Esophagus (tissue), 2 donors: ENCODE measurements around the gene SPINK5. TPM values are rescaled to one million over a fixed set of nuclear protein-coding genes. Genes with fewer than 3 reads are reported as not detected.
A peak's percentile ranks its signal among the peaks of the same experiment; 100 is the strongest.

Source experiments
- H3K27ac ChIP-seq, 2 donors: one replicate each; pipeline ENCODE4 v1.5.1; 2013; ENCODE audit warnings: low read depth in 2 of 2, mild to moderate bottlenecking in 2 of 2, inconsistent platforms in 1 of 2, low read length in 1 of 2, moderate library complexity in 1 of 2
- H3K27me3 ChIP-seq, 2 donors: one replicate each; pipeline ENCODE4 v1.6.1; 2013; ENCODE audit warnings: low read length in 2 of 2, control low read depth in 1 of 2, mild to moderate bottlenecking in 1 of 2; ENCODE audit not compliant: insufficient read depth in 2 of 2, control insufficient read depth in 1 of 2
- H3K36me3 ChIP-seq, 2 donors: one replicate each; pipeline ENCODE4 v1.6.1; 2013; ENCODE audit warnings: low read length in 1 of 2; ENCODE audit not compliant: control insufficient read depth in 2 of 2, insufficient read depth in 2 of 2
- H3K4me1 ChIP-seq, 2 donors: one replicate each; pipeline ENCODE4 v1.6.1; 2013; ENCODE audit warnings: low read length in 1 of 2; ENCODE audit not compliant: control insufficient read depth in 2 of 2, insufficient read depth in 2 of 2
- H3K4me3 ChIP-seq, 2 donors: one replicate each; pipeline ENCODE4 v1.5.1; 2013; ENCODE audit warnings: low read length in 2 of 2, mild to moderate bottlenecking in 2 of 2, low read depth in 1 of 2, moderate library complexity in 1 of 2
- H3K9me3 ChIP-seq, 2 donors: one replicate each; pipeline ENCODE4 v1.6.1; 2013; ENCODE audit warnings: mild to moderate bottlenecking in 2 of 2, low read depth in 1 of 2, low read length in 1 of 2, moderate library complexity in 1 of 2; ENCODE audit not compliant: control insufficient read depth in 2 of 2, insufficient read depth in 1 of 2
- WGBS, 2 donors: extraction: QIAGEN DNeasy Blood & Tissue Kit; methylation state at CpG; one replicate each; pipeline ENCODE4 v1.1.7; 2013; 5-methylcytosine and 5-hydroxymethylcytosine counted together
- polyA plus RNA-seq, 2 donors: library from polyadenylated mRNA; stranded (reverse); fragments of 200-250 nt; gene quantifications; one replicate each; pipeline ENCODE4 v1.2.3, GENCODE V29; 2013
- donor health status: healthy with polysubstance abuse.
- donor health status: Bipolar disorder and iron deficiency.

The SPINK5 gene
- polyA plus RNA-seq, 2 donors, result 772 to 1,309 TPM

DNA sequence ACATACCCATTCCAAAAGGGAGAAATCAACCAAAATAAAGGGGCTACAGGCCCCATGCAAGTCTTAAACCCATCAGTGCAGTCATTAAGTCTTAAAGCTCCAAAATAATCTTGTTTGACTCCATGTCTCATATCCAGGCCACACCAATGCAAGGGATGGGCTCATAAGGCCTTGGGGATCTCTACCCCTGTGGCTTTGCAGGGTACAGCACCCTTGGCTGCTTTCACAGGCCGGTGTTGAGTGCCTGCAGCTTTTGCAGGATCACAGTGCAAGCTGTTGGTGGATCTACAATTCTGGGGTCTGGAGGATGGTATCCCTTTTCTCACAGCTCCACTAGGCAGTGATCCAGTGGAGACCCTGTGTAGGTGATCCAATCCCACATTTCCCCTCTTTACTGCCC lies 99.6 kb downstream of the SPINK5 start:
- WGBS, 2 donors, result 84 to 86% methylated on average over 1 of the region's 1 CpG
- H3K4me1 ChIP-seq, result no peaks in the 10 kb centered on the region
- no peak overlapping the region for H3K27ac ChIP-seq
- no peaks in the 10 kb centered on the region for H3K9me3 ChIP-seq
- no peaks in the 10 kb centered on the region for H3K27me3 ChIP-seq
- no peak overlapping the region for H3K4me3 ChIP-seq
- no peaks in the 10 kb centered on the region for H3K36me3 ChIP-seq

DNA sequence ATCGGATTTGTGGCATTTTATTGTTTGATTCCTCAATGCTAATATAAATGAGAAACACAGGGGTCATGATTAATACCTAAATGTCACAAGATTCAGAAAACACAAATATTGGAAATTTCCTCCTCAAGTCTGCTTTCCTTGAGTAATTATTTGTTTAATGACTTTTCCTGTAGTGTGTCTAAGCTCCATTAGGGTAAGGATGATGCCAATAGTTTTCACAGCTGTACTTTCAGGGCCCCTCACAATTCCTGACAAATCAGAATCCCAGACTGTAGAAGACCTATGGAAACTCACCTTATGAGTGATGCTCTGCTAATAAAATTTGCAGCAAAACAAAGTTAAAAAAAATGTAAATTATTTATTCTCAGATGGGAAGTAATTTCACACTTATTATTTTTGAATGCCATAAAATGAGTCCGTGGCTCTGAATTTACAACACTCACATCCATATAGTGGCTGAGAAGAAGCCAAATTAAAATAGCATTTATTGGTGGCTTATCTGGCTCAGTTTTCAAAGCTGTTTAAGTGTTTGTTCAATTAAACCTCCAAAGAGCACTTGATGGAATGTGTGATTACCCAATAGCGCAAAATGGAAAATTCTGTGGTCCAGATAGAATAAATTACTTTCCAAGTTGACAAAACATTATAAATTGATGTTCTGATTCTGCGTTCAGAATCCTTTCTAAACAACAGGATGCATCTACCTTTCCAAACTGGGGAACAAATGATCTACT lies 102.9 kb downstream of the SPINK5 start:
- H3K27ac ChIP-seq, result no peak overlapping the region
- WGBS, 2 donors, result 83 to 86% methylated on average over 4 of the region's 4 CpGs
- H3K4me3 ChIP-seq, result no peak overlapping the region
- no peaks in the 10 kb centered on the region for H3K27me3 ChIP-seq
- H3K36me3 ChIP-seq, result no peaks in the 10 kb centered on the region
- no peaks in the 10 kb centered on the region for H3K4me1 ChIP-seq
- H3K9me3 ChIP-seq, result no peaks in the 10 kb centered on the region

DNA sequence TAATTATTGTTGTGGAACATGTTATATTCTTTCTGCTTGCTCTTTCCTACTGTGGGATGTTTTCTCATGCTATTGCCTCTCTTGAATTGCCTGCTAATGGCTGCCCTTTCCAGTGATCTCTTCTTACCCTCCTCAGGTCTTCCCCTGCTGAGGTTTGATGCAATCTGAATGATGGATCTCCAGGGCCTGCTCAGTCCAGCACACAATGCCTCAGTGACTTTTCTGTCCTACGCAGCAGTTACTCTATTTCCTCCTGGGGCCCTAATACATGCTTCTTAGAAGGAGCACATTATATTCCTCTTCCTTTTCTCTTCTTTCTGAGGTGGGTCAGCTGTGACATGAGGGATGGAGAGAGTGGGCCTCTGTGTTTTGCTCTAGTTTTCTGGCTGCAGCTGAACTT lies 104.5 kb downstream of the SPINK5 start, which contains the start of gene SPINK14:
Gene SPINK14, plus strand, starts transcription at position 301 of the 400 bp plus-strand sequence. CDS start 1,187 bp downstream, outside the sequence.
- Histone ChIP-seq H3K36me3 (no peaks in the 10 kb centered on the region), H3K9me3 (no peaks in the 10 kb centered on the region), H3K27me3 (no peaks in the 10 kb centered on the region), H3K27ac (no peak within 1 kb of the TSS), H3K4me1 (no peaks in the 10 kb centered on the region), H3K4me3 (no peak within 1 kb of the TSS)
- WGBS, 2 donors, result 90 to 94% methylated on average over 1 of the region's 1 CpG

DNA sequence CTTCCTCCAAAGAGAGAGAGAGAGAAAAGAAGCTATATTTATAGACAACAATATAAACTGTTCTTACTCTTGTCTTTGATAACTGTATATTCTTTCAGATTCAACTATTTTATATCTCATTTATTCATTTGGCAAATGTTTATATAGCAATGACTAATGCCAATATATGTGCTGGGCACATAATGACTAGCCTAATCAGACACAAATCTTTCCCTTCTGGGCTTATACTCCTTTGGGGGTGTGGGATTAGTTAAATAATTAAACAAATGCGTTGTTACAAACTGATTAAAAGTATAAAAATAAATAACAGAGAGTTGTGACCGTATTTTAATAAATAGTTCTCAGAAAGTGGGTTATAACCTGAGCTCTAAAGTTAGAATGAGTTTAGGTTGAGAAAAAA lies 108.6 kb downstream of the SPINK5 start:
- 47 to 50% methylated on average over 2 of the region's 2 CpGs for WGBS, 2 donors
- Histone ChIP-seq H3K4me1 (no peaks in the 10 kb centered on the region), H3K36me3 (no peaks in the 10 kb centered on the region), H3K27ac (no peak overlapping the region), H3K9me3 (no peaks in the 10 kb centered on the region), H3K27me3 (no peaks in the 10 kb centered on the region), H3K4me3 (no peak overlapping the region)

DNA sequence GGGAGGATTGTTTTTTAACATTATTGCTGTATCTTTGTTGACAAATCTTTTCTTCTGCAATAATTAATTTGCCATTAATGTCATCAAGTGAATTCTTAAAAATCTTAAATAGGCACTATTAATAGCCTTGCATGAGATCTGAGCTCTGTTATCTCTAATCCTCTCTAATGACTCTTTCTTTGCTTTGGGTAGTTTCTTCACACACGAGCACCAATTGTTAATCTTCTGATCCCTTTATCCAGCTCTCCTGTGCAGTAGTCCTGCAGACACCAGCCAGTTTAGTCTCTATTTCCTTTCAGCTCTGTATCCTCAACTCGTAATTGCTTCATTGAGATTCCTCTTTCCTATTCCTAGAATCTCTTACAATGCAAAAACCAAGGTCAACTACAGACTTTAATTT lies 112.7 kb downstream of the SPINK5 start:
- H3K9me3 ChIP-seq, result no peaks in the 10 kb centered on the region
- H3K27me3 ChIP-seq, result no peaks in the 10 kb centered on the region
- H3K4me1 ChIP-seq, result no peaks in the 10 kb centered on the region
- H3K27ac ChIP-seq, result no peak overlapping the region
- 34 to 48% methylated on average over 2 of the region's 2 CpGs for WGBS, 2 donors
- H3K36me3 ChIP-seq, result no peaks in the 10 kb centered on the region
- no peak overlapping the region for H3K4me3 ChIP-seq

DNA sequence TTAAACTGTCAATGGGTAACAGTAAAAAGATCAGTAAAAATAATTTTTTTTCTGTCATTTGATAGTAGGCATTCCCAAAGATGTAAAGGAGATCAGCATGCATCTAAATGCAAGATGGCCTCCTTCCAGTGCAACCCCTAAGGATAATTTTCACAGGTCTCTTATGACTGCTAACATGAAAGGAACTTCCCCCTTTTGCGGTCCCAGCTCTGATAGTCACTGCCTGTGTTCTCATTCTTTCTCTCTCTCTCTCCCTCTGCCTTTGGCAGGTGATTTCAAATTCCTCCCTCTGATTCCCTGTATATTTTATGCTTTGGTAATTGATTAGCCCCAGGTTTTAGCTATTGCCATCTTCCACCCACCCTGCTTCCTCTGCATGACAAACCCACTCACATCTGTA lies 113.4 kb downstream of the SPINK5 start:
- no peaks in the 10 kb centered on the region for H3K4me1 ChIP-seq
- 70 to 82% methylated on average over 1 of the region's 1 CpG for WGBS, 2 donors

DNA sequence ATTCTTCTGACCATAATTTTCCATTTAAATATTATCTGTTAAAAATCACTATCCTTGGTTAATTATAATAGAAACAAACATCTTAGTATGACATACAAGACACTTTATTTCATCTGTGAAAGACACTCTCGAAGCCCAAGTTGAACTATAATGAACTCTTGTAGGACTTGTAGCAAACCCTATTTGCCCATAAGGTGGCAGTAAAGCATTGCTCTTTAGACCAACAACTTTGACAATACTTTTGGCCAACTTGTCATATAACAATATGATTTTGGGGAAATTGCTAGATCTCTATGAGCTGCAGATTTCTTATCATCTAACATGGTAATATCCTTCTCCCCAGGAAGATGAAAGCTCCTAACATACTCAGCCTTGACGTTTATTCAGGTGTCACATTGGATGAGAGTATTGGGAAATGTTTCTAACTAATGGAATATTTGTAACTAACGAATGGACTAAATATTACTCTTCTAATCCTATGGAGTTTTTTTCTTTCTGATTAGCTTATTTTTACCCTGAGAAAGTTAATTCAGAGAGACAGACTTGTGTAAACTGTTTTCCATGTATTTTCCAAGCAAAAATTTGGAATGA lies 115.5 kb downstream of the SPINK5 start:
- H3K27ac ChIP-seq, result no peak overlapping the region
- H3K4me3 ChIP-seq, result no peak overlapping the region
- 30 to 35% methylated on average over 3 of the region's 3 CpGs for WGBS, 2 donors
- H3K4me1 ChIP-seq, result no peaks in the 10 kb centered on the region
- no peaks in the 10 kb centered on the region for H3K36me3 ChIP-seq
- no peaks in the 10 kb centered on the region for H3K9me3 ChIP-seq
- H3K27me3 ChIP-seq, result no peaks in the 10 kb centered on the region

More for the DNA sequence above, 113.4 kb downstream of the SPINK5 start:
- no peak overlapping the region for H3K4me3 ChIP-seq
- no peaks in the 10 kb centered on the region for H3K36me3 ChIP-seq
- H3K27me3 ChIP-seq, result no peaks in the 10 kb centered on the region
- no peaks in the 10 kb centered on the region for H3K9me3 ChIP-seq
- no peak overlapping the region for H3K27ac ChIP-seq

DNA sequence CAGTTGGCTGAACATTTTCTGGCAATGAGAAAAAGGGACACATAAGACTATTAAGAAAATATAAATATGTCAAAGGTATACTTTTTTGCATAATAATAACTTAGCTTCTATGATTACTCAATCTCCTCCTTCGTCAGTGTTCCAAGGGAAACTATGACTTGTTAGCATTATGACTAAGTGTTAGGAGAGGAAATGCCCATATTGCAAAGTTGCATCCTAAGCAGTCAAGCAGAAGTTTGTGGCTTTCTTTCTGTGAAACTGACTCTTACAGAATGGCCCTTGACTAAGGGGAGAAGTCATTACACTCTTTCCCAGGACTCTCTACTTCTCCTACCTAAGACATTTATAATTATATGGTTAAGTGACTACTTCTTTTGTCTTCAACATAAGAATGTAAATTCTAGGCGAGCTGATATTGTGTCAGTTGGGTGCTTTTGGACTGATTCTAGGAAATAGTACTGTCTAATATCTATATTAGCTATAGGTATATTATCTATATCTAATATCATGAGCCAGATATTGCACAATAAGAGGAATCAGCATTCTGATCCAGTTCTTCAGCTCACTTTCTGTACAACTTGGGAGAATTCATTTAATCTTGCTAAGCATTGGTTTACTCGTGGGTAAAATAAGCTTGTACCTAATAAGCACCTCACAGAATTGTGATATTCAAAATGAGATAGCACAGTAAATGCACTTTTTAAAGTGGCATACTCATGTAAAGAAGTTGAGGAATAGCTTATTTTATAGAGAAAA lies 122.6 kb downstream of the SPINK5 start:
- WGBS, 2 donors, result 53 to 60% methylated on average over 3 of the region's 3 CpGs
- H3K27ac ChIP-seq, result peak overlapping the region in 1 of 2 donors; percentile 22
- H3K9me3 ChIP-seq, result no peaks in the 10 kb centered on the region
- H3K27me3 ChIP-seq, result no peaks in the 10 kb centered on the region
- no peaks in the 10 kb centered on the region for H3K4me1 ChIP-seq
- no peaks in the 10 kb centered on the region for H3K36me3 ChIP-seq
- no peak overlapping the region for H3K4me3 ChIP-seq
